Tibial nerve (tissue), 3 donors: ENCODE results near the gene FTCD.

ENCODE experiments used
- POLR2A ChIP-seq, 2 donors: fragments of 450-650 bp; IDR thresholded peaks; one replicate each; pipeline ENCODE4 v1.6.1; 2017; ENCODE audit warnings: antibody characterized with exemption in 2 of 2, mild to moderate bottlenecking in 2 of 2, moderate library complexity in 2 of 2
- TF ChIP-seq, protein P1 (sequence below), 5 experiments: fragments of 200-600 bp in 3 of 5; fragments of 450-650 bp in 2 of 5; sonication (generic) in 3 of 5; IDR thresholded peaks; one replicate each; pipeline ENCODE4 v1.5.1; 2016 to 2019; ENCODE audit warnings: antibody characterized with exemption in 5 of 5, mild to moderate bottlenecking in 3 of 5, moderate library complexity in 2 of 5

DNA sequence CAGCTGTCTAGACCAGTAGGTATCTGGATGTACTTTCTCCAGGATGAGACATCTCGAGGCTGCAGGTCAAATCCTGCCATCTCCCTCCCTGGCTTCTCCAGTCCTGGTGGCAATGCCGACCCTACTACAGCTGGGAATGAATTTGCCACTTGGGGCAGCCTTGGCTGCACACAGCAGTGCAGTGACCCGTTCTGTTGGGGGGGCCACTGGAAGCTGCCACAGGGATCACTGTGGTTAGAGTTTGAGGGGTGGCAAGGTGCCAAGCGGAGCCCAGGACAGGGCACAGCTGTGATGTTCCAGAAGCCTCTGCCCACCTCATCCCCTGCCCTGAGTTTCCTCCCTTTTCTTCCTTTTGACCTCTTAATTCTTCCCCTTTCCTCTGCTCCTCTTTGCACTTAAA is 40.4 kb downstream of the FTCD start:
- TF ChIP-seq POLR2A (IDR thresholded peaks at IDR 0.05): no peak
- TF ChIP-seq, protein P1, sequence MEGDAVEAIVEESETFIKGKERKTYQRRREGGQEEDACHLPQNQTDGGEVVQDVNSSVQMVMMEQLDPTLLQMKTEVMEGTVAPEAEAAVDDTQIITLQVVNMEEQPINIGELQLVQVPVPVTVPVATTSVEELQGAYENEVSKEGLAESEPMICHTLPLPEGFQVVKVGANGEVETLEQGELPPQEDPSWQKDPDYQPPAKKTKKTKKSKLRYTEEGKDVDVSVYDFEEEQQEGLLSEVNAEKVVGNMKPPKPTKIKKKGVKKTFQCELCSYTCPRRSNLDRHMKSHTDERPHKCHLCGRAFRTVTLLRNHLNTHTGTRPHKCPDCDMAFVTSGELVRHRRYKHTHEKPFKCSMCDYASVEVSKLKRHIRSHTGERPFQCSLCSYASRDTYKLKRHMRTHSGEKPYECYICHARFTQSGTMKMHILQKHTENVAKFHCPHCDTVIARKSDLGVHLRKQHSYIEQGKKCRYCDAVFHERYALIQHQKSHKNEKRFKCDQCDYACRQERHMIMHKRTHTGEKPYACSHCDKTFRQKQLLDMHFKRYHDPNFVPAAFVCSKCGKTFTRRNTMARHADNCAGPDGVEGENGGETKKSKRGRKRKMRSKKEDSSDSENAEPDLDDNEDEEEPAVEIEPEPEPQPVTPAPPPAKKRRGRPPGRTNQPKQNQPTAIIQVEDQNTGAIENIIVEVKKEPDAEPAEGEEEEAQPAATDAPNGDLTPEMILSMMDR (IDR thresholded peaks at IDR 0.05): no peak
